Uterus (tissue), 2 donors: ENCODE data around the gene TP53I13.

Experiments
- POLR2A ChIP-seq, 2 donors: fragments of 450-650 bp; IDR thresholded peaks; one replicate each; pipeline ENCODE4 v1.6.1; 2016; ENCODE audit warnings: antibody characterized with exemption in 2 of 2, mild to moderate bottlenecking in 1 of 2, moderate library complexity in 1 of 2
- TF ChIP-seq, protein P1 (sequence below), 4 experiments: fragments of 200-600 bp in 2 of 4; fragments of 450-650 bp in 2 of 4; sonication (generic) in 2 of 4; IDR thresholded peaks; one replicate each; pipeline ENCODE4 v1.5.1; 2016 to 2019; ENCODE audit warnings: antibody characterized with exemption in 4 of 4, mild to moderate bottlenecking in 2 of 4, moderate library complexity in 1 of 4

DNA sequence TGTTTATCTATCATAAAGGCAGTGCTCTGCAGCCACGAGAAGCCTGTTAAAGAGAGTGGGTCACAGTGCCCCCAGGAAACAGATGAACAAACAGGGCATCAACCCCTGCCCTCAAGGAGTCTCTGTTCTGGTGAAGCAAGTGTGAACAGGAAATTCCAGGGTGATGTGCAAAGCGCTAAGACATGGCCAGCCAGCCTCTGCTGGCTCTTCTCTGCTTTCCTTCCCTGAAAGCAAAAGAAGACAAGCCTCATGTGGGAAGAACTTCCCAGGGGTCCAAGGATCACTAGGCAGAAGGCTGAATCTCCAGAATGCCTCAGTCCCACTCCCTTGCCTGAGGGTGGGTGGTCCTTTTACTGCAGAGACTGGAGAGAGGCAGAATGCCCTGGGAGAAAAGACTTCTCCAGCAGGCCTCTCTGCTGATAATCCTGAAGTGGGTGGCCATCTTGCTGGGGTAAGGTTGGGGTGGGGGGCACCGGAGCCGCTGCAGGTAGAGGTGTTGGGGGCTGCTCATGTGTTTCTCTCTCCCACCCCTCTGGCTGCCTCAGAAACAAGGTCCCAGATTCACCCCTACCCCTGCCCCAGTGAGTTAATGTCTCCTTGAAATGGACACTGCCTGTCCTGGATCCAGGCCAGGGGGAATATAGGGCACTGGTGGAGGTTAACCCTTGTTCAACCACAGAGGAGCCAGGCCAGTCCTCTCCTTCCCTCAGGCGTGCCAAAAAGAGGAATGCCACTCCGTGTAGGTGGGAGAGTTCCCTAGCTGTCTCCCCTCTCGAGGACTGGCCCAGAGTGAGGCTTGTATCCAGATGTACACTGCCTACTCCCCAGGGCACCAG, 26.8 kb downstream of the TP53I13 start:
- TF ChIP-seq, protein P1, sequence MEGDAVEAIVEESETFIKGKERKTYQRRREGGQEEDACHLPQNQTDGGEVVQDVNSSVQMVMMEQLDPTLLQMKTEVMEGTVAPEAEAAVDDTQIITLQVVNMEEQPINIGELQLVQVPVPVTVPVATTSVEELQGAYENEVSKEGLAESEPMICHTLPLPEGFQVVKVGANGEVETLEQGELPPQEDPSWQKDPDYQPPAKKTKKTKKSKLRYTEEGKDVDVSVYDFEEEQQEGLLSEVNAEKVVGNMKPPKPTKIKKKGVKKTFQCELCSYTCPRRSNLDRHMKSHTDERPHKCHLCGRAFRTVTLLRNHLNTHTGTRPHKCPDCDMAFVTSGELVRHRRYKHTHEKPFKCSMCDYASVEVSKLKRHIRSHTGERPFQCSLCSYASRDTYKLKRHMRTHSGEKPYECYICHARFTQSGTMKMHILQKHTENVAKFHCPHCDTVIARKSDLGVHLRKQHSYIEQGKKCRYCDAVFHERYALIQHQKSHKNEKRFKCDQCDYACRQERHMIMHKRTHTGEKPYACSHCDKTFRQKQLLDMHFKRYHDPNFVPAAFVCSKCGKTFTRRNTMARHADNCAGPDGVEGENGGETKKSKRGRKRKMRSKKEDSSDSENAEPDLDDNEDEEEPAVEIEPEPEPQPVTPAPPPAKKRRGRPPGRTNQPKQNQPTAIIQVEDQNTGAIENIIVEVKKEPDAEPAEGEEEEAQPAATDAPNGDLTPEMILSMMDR (IDR thresholded peaks at IDR 0.05), result no peak
- no peak for TF ChIP-seq POLR2A (IDR thresholded peaks at IDR 0.05)
